ENCODE data around the gene LRMDA. TPM values are rescaled to one million over a fixed set of nuclear protein-coding genes. Genes with fewer than 3 reads are reported as not detected.

The LRMDA gene
- total and polyA plus RNA-seq, 2 donors (not counting 3 experiments of a cell fraction or from before 2014, with no cell fraction given) = 9.7 to 18.0 TPM

DNA sequence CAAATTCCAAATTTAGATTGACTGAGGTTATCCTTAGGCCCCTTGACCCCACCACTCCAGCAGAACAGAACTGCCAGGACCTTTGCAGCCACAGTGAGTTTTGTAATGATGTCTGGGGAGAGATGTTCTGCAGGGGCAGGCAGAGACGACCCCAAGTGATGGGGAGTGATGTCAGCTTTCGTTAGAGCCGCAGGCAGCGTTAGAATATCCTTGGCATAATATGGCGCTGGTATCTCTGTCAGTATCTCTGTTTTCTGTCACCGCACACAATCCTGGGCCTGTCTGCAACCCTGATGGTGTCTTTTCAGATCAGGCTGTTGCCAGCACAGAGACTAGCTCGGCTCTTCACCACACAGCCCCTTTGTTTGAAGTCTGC lies 1122.6 kb downstream of the LRMDA start:
- H3K27ac ChIP-seq (ENCODE audit: insufficient read depth, low read depth, low read length) = no peak overlapping the region
- dilution Hi-C loops (cut with MboI; ENCODE audit: extremely low pct_ligation_motif_present, low sequenced_read_pairs) (no loop called here), intact Hi-C loops (cut with micrococcal nuclease) (no loop called here)
- no peaks in the 10 kb centered on the region for H3K79me2 ChIP-seq (ENCODE audit: control insufficient read depth, insufficient read depth, low read length)
- H2AFZ ChIP-seq (ENCODE audit: low read depth, low read length) = no peak overlapping the region
- ChIA-PET POLR2A (no interaction called here), CTCF (no interaction called here)
- BruUV-seq (replicated peaks) = no TSS peak
- H3K36me3 ChIP-seq (ENCODE audit: control insufficient read depth in 2 of 2, extremely low read depth in 1 of 2, insufficient read depth in 2 of 2, low read length in 2 of 2) = no peaks in the 10 kb centered on the region
- no peak overlapping the region for H3K9ac ChIP-seq (replicated peaks; ENCODE audit: extremely low read depth, insufficient read depth, low read length)
- no peaks in the 10 kb centered on the region for H3K9me3 ChIP-seq (replicated peaks; ENCODE audit: control insufficient read depth, insufficient read depth, low read length)
- FAIRE-seq (no peak), DNase-seq (ENCODE audit: low read depth, low spot score) (no peak)
- H3K4me1 ChIP-seq (ENCODE audit: control insufficient read depth, extremely low read depth, insufficient read depth, low read length) = no peaks in the 10 kb centered on the region
- no peaks in the 10 kb centered on the region for H3K27me3 ChIP-seq (ENCODE audit: control insufficient read depth in 2 of 2, insufficient read depth in 2 of 2, low read length in 2 of 2)
- no peak overlapping the region for H3K4me2 ChIP-seq (ENCODE audit: insufficient read depth, low read length)
- H3K9me1 ChIP-seq (replicated peaks; ENCODE audit: control insufficient read depth, extremely low read depth, insufficient read depth, low read length) = no peaks in the 10 kb centered on the region
- TF ChIP-seq, protein P1, sequence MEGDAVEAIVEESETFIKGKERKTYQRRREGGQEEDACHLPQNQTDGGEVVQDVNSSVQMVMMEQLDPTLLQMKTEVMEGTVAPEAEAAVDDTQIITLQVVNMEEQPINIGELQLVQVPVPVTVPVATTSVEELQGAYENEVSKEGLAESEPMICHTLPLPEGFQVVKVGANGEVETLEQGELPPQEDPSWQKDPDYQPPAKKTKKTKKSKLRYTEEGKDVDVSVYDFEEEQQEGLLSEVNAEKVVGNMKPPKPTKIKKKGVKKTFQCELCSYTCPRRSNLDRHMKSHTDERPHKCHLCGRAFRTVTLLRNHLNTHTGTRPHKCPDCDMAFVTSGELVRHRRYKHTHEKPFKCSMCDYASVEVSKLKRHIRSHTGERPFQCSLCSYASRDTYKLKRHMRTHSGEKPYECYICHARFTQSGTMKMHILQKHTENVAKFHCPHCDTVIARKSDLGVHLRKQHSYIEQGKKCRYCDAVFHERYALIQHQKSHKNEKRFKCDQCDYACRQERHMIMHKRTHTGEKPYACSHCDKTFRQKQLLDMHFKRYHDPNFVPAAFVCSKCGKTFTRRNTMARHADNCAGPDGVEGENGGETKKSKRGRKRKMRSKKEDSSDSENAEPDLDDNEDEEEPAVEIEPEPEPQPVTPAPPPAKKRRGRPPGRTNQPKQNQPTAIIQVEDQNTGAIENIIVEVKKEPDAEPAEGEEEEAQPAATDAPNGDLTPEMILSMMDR (IDR thresholded peaks at IDR 0.05; ENCODE audit: extremely low read depth in 1 of 2, insufficient read depth in 1 of 2, low read depth in 1 of 2, low read length in 2 of 2) = no peak
- TF ChIP-seq FOS (IDR thresholded peaks at IDR 0.05; ENCODE audit: borderline replicate concordance, insufficient read depth, low read length) = no peak
- no peak for TF ChIP-seq JUN (IDR thresholded peaks at IDR 0.05; ENCODE audit: borderline replicate concordance, insufficient read depth, insufficient read length, low read depth)
- no peak for TF ChIP-seq POLR2A (IDR thresholded peaks at IDR 0.05; ENCODE audit: low read depth, low read length)
- TF ChIP-seq GATA2 (IDR thresholded peaks at IDR 0.05; ENCODE audit: insufficient read depth, insufficient read length, low read depth, low read length) = no peak
- TF ChIP-seq MYC (IDR thresholded peaks at IDR 0.05; ENCODE audit: low read depth, low read length) = no peak
- TF ChIP-seq, protein P2, sequence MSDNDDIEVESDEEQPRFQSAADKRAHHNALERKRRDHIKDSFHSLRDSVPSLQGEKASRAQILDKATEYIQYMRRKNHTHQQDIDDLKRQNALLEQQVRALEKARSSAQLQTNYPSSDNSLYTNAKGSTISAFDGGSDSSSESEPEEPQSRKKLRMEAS (IDR thresholded peaks at IDR 0.05; ENCODE audit: insufficient read depth, insufficient read length) = no peak
- TF ChIP-seq EZH2 (IDR thresholded peaks at IDR 0.05; ENCODE audit: borderline replicate concordance, low read depth, low read length, severe bottlenecking) = no peak
- TF ChIP-seq POLR2AphosphoS5 (IDR thresholded peaks at IDR 0.05; ENCODE audit: insufficient read depth, low read depth, low read length) = no peak
- H3K4me3 ChIP-seq (replicated peaks in 1 of 3; ENCODE audit: insufficient read depth in 1 of 3, low read depth in 1 of 3, low read length in 3 of 3) = no peak overlapping the region
- no peaks in the 10 kb centered on the region for H4K20me1 ChIP-seq (replicated peaks; ENCODE audit: control insufficient read depth, extremely low read depth, insufficient read depth, low read length)
